Stimulated activated naive CD4-positive, alpha-beta T cell (primary cell): ENCODE measurements around the gene NAPA.
"Not testable (repeated sequence)": the region's sequence is repeated elsewhere in the genome, so short reads cannot be mapped to it uniquely, and the experiment has no call there.

Source experiments
- DNase-seq, 6 experiments: peaks; one replicate each; lab custom pipeline; 2025; lab: John Stamatoyannopoulos, UW

NAPA gene

DNA sequence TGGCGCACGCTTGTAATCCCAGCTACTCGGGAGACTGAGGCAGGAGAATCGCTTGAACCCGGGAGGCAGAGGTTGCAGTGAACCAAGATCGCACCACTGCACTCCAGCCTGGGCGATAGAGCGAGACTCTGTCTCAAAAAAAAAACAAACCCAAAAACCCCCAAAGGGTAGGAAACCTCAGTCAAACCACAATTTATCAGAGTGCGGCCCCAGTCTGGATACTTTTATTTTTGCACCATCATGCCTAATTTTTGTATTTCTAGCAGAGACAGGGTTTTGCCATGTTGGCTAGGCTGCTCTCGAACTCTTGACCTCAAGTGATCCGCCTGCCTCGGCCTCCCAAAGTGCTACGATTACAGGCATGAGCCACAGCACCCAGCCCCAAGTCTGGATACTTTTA lies 28.6 kb downstream of the NAPA start:
- not testable (repeated sequence) for DNase-seq

DNA sequence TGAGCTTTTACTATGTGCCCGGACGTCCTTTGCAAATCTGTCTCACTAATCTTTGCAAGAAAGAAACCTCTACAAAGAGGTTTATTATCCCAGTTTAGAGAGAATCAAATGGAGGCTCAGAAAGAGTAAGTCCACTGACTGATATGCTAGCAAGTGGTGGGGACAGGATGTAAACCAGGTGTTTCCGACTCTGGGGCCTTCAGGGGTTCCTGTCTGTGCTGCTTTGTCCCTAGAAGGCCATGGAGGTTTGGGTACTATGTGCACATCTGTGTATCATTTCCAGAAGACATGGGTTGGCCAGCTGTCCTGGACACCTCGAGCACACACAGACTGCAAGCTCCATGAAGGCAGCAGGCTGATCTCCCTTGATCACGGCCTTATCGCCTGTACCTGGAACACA lies 29.7 kb downstream of the NAPA start:
- peak in 1 of 6 experiments; percentile 9 for DNase-seq

DNA sequence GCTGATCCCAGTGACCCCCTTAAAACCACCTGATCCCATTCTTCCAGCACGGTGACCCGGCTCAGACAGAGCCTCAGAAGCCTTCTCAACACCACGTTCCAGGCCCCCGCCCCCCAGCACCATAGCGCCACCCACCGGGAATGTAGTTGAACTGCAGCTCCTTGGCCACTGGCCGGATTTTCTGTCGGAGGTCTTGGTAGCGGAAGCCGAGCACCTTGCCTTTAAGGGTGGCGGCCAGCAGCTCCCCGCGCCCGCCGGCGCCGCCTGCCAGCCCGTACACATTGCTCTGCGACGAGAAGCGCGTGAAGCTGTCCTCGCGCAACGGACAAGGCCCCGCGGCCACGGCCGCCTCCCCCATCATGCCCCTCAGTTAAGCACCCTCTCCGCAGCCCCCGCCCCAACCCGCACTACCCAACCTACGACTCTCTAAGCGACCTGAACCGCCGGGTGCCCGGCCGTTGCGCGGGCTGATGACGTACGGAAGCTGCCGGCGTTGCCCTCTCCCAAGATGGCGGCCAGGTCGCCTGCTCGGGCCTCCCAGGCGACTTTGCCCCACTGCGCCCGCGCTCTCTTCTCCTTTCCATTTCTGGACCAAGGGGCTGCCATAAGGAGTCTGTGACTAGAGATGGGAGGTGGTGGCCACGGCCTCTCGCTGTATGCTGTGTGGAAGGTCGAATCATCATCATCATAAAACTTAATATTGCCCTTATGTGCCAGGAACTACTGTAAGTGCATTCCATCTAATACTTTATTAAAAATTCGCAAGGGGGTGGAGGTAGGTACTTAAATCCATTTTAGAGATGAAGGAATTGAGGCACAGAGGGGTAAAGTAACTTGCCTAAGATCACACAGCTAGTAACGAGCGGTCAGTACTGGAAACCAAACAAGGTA lies 30.8 kb downstream of the NAPA start, which contains the start of gene KPTN:
KPTN (minus strand) TSS at position 420 of the 891 bp plus-strand sequence; CDS start at position 361, 59 bp downstream.
- peak; percentile 81 to 95 (median 90) for DNase-seq

DNA sequence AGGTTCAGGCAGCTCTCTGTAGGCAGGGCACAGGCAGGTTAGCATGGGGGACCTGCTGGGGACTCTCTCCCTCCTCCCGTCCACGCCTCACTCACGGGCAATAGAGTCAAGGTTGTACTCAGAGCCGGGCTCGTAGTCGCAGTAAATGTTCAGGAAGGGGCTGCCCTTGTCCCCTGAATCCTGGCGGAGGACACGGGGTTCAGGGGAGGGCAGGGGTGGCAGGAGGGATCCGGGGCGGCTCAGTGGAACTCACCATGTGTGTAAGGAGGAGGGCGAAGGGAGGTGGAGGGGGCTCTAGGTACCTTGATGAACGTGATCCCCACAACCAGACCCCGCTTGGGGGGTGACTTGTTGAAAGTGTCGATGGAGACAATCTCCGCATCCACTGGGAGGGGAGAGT lies 31.7 kb downstream of the NAPA start:
- DNase-seq: no peak

DNA sequence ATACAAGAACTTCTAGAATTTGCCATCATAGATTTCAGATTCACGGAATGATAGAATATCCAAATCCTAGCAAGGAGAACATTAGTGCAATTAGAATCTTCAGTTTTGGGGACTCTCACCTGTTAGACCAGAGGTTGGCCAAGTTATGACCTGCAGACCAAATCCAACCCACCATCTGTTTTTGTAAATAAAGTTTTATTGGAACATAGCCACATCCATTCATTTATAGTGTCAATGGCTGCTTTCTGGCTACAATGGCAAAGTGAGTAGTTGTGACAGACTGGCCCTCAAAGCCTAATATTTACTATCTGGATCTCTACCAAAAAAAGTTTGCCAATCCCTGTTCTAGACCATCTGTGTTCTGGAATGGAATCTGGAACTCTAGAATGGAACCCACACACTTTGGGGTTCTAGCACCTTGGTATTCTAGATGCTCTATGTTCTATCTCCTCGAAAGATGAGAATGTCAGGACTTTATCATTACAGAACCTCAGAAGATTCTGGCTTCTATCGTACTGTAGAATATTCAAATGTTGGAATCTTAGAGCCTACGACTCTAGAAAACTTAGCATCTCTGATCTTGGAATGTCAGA lies 33.3 kb downstream of the NAPA start:
- no peak for DNase-seq

DNA sequence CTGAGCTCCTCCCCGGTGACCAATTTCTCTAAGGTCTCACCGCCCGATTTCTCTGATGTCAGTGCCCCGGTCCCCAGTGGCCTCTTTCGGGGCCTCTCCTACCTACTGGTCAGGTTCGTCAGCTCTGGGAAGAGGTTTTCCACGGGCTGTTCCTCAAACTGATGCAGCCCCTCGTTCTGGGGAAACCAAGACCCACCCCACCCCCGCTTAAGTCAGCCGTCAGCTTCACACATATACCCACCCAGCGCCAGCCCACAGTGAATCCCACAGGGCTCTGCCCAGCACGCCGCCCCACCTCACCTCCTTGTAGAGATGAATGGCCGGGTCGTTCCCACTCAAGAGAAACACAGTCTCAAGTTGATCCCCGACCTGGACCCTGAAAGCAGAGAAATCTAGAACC lies 34.2 kb downstream of the NAPA start:
- DNase-seq: no peak

DNA sequence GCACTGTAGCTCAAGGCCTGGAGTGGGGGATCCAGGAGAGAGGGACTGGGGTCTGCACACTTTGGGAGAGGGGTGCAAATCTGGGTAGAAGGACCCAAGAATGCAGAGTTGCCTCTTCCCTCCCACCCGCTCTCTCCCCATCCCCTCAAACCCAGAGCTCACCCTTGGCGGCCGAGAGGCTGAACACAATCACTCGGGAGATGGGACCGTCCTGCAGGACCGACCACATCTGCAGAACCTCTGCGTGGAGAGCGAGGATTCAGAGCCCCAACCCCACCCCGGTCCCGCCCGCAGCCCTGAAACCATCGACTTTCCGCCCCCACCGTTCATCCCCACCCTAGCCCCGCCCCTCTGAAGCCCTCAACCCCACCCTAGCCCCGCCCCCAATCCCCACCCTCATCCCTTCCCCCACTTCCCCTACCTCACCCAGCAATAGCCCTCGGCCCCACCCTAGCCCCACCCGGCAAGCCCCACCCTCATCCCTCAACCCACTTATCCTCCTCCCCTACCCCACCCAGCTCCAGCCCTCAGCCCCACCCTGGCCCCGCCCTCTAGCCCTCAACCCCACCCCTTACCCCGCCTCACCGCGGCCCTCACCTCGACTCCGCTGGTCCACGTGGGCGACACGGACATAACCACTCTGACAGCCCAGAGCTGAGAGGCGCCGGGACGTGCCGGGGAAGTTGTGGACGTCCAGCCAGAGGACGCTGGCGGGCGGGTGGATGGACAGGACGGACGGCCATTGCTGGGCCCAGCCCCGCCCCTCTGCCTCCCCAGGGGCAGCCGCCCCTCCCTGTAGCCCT lies 35.0 kb downstream of the NAPA start:
- no peak for DNase-seq

DNA sequence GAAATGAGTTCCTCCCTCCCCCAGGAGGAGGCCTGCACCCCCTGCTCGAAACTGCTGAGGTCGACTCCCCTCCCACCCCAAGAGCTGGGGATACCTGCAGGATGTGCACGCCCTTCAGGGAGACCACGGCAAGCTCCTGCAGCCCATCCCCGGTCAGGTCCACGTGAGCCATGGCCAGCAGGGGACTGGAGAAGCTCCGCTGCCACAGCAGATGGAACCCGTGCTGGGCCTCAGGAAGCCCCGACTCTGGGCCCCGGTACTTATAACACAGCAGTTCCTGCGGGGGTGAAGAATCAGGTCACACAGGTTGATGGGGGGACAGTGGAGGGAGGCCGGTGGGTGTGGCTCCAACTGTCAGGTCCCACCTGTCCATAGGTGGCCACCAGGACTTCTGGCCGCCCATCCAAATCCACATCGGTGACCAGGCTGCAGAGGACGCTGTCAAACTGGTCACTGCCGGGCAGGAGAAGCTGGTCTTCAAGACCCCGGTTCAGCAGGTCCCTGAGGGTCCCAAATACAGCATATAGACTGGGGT lies 38.4 kb downstream of the NAPA start:
- no peak for DNase-seq

DNA sequence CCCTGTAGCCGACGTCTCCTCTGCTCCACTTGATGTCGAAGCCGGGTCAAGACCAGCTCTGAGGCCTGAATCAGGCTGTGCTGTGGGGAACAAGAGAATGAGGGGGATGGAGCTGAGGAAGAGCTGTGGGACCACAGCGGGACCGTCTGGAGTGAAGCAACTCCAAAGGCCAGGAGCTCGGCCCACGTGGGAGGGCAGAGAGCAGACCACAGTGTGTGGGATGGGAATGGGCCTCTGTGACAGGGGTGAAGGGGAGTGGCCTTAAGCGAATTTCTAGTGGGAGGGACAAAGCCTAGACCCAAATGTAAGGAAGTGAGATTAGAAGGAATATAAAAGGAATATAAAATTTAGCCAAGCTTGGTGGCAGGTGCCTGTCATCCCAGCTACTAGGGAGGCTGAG lies 39.4 kb downstream of the NAPA start:
- no peak for DNase-seq

DNA sequence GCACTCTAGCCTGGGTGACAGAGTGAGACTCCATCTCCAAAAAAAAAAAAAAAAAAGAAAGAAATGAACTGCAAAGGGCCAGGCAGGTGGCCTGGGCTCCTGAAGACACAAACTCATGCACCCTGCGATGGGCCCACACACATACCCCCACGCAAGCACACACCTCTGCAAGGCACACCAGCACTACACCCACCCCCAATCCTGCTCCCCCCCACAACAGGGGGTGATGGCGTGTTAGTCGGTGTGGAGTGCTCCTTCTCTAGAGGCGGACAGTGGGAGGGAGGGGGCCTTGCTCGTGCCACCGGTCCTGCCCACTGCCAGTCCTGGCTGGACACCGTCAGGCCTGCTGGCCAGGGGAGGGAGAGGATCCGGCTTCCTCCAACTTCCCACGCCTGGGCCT lies 41.5 kb downstream of the NAPA start:
- no peak for DNase-seq

DNA sequence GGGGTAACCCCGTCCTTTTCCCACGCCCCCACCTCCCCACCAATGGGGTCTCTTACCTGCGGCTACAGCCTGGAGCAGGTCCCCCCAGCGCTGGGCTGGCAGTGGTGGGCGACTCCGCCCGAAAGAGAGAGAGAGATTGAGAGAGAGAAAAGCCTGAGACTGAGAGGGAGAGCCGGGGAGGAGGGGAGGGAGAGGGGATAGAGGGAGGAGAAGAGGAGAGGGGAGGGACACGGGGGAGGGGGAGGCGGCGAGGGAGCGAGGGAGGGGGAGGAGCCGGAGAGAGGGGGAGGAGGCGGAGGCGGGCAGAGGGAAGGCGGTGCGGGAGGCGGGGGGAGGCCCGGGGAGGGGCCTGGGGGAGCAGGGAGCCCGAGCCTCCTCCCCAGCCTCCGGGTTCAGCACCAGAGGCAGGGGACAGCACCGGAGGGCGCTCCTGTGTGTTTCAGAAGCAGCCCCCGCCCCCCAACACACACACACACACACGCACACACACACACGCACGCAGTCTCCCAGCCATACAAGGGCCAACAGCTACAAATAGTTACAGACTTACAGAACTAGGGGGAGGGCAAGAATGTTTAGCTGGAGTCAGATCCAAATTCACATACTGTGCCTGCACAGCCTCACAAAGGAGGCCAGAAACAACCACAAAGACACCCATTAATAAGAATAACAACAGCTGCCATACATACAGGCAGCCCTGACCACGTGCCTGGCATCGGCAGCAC lies 43.0 kb downstream of the NAPA start, which contains the start of gene SLC8A2:
SLC8A2 (minus strand) TSS at position 161 of the 725 bp plus-strand sequence. CDS start 5,490 bp downstream, outside the sequence.
- peak; percentile 53 to 75 (median 70) for DNase-seq

DNA sequence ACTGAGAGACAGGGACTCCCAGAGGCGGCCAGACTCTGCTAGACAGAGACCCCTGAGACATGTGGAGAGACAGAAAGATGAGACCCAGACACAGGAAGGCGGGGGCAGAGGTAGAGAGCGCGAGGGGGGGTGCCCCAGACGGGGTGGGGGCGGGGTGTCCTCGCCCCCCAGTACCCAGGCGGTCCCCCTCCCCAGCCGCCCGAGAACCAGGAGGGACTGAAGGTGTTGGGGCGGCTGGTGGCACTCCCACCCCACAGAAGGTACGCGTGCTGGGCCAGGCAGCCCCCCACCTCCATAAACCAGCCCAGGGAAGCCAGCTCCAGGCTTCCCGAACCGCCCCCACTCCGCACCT lies 43.5 kb downstream of the NAPA start:
- no peak for DNase-seq

DNA sequence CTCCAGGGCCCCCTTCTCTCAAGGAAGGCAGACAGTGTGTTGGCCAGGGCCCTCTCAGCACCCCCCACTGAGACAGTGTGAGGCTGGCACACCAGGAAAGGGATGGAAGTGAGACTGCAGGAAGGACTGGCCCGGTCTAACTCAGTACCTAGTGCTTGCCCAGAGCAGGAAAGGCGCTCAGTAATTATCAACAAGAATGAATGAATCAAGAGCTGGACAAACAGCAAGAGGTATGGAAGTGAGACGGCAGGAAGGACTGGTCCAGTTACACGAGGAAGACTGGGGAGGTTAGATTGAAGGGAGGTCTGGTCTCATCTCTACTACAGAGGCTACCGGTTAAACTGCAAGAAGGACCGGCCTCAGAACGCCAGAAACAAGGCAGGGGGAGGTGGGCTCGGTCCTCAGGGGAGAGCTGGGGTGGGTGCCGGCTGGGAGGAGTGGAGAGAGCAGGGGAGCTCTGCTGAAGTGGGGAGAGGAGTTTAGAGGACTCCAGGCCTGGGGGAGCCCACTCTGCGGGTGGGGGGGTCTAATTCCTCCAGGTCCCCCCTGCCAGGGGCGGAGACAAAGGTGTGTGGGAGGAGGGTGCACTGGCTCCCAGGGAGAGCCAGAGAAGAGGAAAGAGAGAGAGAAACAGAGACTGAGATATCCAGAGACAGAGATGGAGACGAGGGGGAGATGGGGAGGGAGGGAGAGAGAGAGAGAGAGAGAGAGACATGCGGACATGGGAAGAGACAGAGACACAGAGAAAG lies 44.2 kb downstream of the NAPA start:
- peak in 1 of 6 experiments; percentile 13 for DNase-seq

DNA sequence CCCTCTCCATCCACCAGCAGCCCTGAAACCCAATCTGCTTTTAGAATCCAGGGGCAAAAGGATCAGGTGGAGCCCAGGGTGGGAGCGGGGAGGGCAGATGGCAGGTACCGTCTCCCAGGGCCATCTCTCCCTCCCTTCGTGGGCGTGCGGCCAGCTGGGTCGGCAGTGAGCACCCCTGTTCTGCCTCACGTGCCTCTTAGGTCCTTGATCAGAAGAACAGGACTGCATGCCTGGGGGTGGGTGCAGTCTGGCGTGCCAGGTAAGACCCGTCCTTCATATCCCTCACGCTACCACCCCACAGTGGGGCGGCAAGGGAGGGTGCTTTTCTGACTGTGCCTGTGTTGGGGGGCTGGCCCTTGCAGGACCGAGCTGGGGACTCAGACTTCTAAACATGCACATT lies 45.1 kb downstream of the NAPA start:
- no peak for DNase-seq

DNA sequence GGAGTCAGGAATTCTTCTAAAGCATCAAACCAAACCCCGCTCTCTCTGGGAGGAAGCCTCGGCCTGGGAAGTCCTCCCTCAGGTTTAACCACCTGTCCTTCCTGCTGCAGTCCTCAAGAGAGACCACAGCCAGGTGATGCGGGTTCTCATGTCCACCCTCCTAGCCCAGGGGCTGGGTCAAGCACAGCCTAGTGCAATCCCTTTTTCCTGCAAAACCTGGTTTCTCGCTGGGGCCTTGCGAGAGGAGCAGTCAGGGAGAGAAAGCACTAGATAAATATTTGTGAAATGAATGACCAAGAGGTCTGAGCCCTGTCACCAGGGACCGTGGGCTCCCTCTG lies 45.5 kb downstream of the NAPA start:
- DNase-seq: no peak

DNA sequence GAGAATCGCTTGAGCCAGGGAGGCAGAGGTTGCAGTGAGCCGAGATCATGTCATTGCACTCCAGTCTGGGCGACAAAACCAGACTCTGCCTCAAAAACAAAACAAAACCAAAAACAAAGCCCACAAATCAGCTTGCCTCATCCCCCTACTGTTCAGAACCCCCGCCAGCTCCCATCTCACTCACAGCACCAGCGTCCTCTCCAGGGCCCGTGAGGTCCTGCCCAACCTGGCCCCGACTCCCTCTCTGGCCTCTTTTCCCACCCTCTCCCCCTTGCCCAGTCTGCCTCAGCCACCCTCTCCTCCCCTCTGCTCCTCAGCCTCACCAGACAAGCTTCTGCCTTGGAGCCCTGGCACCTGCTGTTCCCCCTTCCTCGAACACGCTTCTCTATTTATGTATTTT lies 46.9 kb downstream of the NAPA start:
- DNase-seq: no peak

DNA sequence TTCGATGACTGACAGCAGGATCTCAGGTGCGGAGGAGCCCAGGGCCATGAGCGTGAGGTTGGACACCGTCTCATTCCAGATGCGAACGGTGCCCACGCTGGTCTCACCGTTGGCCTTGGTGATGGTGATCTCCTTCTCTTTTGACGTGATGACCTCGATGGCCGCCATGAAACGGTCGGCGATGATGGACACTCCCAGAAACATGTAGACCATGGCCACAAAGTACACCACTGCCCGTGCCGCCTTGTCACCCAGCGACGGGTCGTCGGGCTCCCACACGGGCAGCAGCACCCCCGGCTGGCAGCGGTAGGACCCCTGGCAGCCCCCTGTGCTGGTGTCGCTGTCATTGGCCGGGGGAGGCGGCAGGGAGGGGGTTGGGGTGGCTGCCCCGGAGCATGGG lies 48.9 kb downstream of the NAPA start:
- DNase-seq: no peak

DNA sequence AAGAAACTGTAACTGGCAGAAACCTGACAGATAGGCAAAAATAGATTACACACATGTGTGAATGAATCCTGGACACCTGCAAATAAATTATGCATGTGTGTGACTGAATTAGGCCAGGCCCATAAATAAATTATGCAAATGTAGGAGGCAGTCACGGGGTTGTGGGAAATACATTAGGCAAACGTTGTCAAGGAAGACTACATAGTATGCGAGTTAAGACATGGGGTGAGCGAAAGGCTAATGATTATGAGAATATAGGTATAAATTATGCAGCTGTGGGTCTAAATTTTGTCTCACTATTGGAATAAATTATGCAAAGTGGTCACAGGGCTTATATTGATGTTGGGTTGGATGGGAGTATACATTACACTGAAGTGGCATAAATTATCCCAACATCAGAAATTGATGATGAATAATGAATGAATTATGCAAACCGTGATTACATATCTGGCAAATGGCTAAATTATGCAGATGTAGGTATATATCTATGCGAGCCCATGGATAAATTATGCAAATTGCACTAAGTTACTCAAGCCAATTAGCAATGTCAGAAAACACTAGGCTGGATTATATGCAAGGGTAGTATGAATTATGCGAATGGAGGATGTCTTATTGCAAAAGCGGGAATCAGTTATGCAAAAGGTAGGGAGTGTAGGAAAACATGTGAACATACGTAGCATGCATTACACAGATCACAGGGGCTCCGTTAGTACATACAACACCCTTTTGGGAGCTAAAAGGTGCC lies 50.0 kb downstream of the NAPA start:
- no peak for DNase-seq

DNA sequence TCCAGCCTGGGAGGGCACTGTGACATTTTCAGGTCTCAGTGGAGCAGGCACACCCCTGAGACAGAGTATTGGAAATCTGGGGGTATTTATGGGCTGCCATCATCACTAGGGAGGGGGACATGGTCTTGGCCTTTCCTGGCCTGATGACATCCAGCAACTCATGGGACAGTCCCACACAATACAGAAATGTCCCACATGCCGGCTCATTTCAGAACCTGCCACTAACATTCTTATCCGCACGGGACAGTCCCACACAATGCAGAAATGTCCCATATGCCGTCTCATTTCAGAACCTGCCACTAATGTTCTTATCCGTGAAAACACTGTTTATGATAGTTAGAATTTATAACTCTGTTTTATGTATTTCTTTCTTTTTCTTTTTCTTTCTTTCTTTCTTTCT lies 53.0 kb downstream of the NAPA start:
- no peak for DNase-seq

DNA sequence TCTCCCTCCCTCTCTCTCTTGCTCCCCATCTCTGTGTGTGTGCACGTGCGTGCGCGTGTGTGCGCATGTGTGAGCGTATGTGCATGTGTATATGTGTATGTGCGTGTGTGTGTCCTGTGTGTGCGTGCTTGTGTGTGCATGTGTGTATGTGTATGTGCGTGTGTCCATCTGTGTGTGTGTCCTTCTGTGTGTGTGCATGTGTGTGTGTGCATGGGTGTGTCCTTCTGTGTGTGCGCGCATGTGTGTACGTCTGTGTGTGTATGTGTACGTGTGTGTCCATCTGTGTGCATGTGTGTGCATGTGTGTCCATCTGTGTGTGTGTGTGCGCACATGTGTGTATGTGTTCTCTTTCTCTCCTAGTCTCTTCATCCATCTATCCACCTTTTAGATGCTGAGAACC lies 55.4 kb downstream of the NAPA start:
- no peak for DNase-seq
